Activated gamma-delta T cell (primary cell): Measurements from ENCODE around the gene GAS5.

Experiments used
- DNase-seq: peaks from one replicate; lab custom pipeline; 2025; lab: John Stamatoyannopoulos, UW

Gene GAS5

GRCh38 chr1:173824315-173825081 is 43.3 kb downstream of the GAS5 start, which contains the start of the genes CENPL and DARS2:
CENPL (minus strand) TSS chr1:173824883; CDS start chr1:173811299, 13,584 bp downstream.
DARS2 (plus strand) TSS chr1:173824673; CDS start chr1:173825230, 557 bp downstream.
- peak; percentile 60 for DNase-seq

- DNase-seq: peak; percentile 50
Observed at GRCh38 chr1:173823781-173824314, 43.9 kb downstream of the GAS5 start.

GRCh38 chr1:173821680-173822079 is 46.1 kb downstream of the GAS5 start:
- no peak for DNase-seq

GRCh38 chr1:173818459-173818858 is 49.3 kb downstream of the GAS5 start:
- DNase-seq: no peak
